Thyroid gland (tissue), 4 donors: ENCODE data around the gene BLZF1.

ENCODE experiments used
- CTCF ChIP-seq, 6 experiments: fragments of 200-600 bp in 3 of 6; fragments of 450-650 bp in 3 of 6; sonication (generic) in 3 of 6; IDR thresholded peaks; one replicate each; pipeline ENCODE4 v1.5.1; 2016 to 2019; ENCODE audit warnings: antibody characterized with exemption in 6 of 6, mild to moderate bottlenecking in 2 of 6, inconsistent platforms in 1 of 6, moderate library complexity in 1 of 6
- POLR2A ChIP-seq, 2 donors: fragments of 450-650 bp; IDR thresholded peaks; one replicate each; pipeline ENCODE4 v1.6.1; 2017; ENCODE audit warnings: antibody characterized with exemption in 2 of 2, mild to moderate bottlenecking in 2 of 2, moderate library complexity in 1 of 2

DNA sequence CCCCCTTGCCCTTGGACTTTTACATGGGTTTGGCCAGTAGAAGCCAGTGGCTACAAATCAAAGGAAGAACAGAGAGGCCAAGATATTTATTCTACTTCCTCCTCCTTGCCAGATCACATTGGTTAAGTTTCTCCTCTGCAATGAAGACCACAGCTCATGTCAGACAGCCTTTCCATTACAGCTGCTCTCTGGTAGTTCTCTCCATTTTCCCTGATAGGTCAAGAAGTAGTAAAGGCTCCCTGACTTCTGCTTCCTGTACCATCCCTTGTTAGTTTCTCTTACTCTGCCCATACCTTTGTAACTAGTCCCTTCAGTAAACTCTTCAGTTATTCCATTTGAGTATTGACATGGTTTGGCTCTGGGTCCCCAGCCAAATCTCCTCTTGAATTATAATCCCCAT, 28.2 kb upstream of the BLZF1 start:
- TF ChIP-seq CTCF (IDR thresholded peaks at IDR 0.05) (no peak), POLR2A (IDR thresholded peaks at IDR 0.05) (no peak)
